GM12864 (cell line): Measurements from ENCODE around the gene KIF21B.
"Not testable (repeated sequence)": the region's sequence is repeated elsewhere in the genome, so short reads cannot be mapped to it uniquely, and the experiment has no call there.

ENCODE experiments used
- DNase-seq: peaks from one replicate; pipeline ENCODE4 v3.0.0-alpha.2; 2011; ENCODE audit warnings: low read depth
- H3K4me3 ChIP-seq: 2 replicates; pipeline ENCODE4 v1.5.1; 2011; ENCODE audit warnings: mild to moderate bottlenecking, low read depth, low read length, control low read depth
- CTCF ChIP-seq: IDR thresholded peaks from 2 replicates; pipeline ENCODE4 v1.5.1; 2011; ENCODE audit warnings: low read depth, mild to moderate bottlenecking, moderate library complexity, low read length, control low read depth, inconsistent platforms; ENCODE audit errors: missing control alignments

KIF21B gene

GRCh38 chr1:200968469-200969410 lies 54.8 kb downstream of the KIF21B start:
- no peak overlapping the region for H3K4me3 ChIP-seq
- no peak for TF ChIP-seq CTCF

GRCh38 chr1:200967693-200968468 lies 55.6 kb downstream of the KIF21B start:
- H3K4me3 ChIP-seq: no peak overlapping the region
- no peak for DNase-seq
- no peak for TF ChIP-seq CTCF

More at GRCh38 chr1:200968469-200969410, 54.8 kb downstream of the KIF21B start:
- DNase-seq: no peak

- no peak overlapping the region for H3K4me3 ChIP-seq
- no peak for TF ChIP-seq CTCF
- DNase-seq: no peak
These were observed 56.6 kb downstream of the KIF21B start for GRCh38 chr1:200966934-200967333.

- H3K4me3 ChIP-seq: no peak overlapping the region
- no peak for TF ChIP-seq CTCF
- DNase-seq: no peak
These were observed 58.3 kb downstream of the KIF21B start for GRCh38 chr1:200965111-200965805.

GRCh38 chr1:200963888-200964287 lies 59.6 kb downstream of the KIF21B start:
- not testable (repeated sequence) for DNase-seq, H3K4me3 ChIP-seq

GRCh38 chr1:200963076-200963475 lies 60.4 kb downstream of the KIF21B start:
- no peak for TF ChIP-seq CTCF
- DNase-seq: no peak
- no peak overlapping the region for H3K4me3 ChIP-seq

- H3K4me3 ChIP-seq: no peak overlapping the region
- DNase-seq: no peak
- no peak for TF ChIP-seq CTCF
These were observed 60.9 kb downstream of the KIF21B start for GRCh38 chr1:200962631-200963030.

GRCh38 chr1:200962151-200962550 lies 61.4 kb downstream of the KIF21B start:
- not testable (repeated sequence) for DNase-seq, H3K4me3 ChIP-seq
